Upper lobe of left lung (tissue), 6 donors: ENCODE measurements around the gene SLC6A3. TPM values are rescaled to one million over a fixed set of nuclear protein-coding genes. Genes with fewer than 3 reads are reported as not detected.

ENCODE experiments used
- ATAC-seq, 2 donors: fragments of 200-7000 bp; cut with Tn5 transposase; one replicate each; pipeline ENCODE4 v1.9.1; 2022; ENCODE audit warnings: mild to moderate bottlenecking in 2 of 2, moderate library complexity in 2 of 2; ENCODE audit not compliant: low FRiP score in 2 of 2
- DNase-seq, 2 donors: peaks; one replicate each; pipeline ENCODE4 v3.0.0-alpha.2; 2019 to 2020
- H3K27ac ChIP-seq, 4 donors: fragments of 200-600 bp; sonication (generic); one replicate each; pipeline ENCODE4 v1.5.1; 2016 to 2019
- H3K27me3 ChIP-seq, 4 donors: fragments of 200-600 bp; sonication (generic); one replicate each; pipeline ENCODE4 v1.5.1; 2017 to 2019
- H3K36me3 ChIP-seq, 4 donors: fragments of 200-600 bp; sonication (generic); one replicate each; pipeline ENCODE4 v1.5.1; 2016 to 2019
- H3K4me1 ChIP-seq, 4 donors: fragments of 200-600 bp; sonication (generic); one replicate each; pipeline ENCODE4 v1.5.1; 2018 to 2019
- H3K4me3 ChIP-seq, 4 donors: fragments of 200-600 bp; sonication (generic); one replicate each; pipeline ENCODE4 v1.5.1; 2017 to 2019; ENCODE audit warnings: mild to moderate bottlenecking in 2 of 4, moderate library complexity in 1 of 4
- H3K9me3 ChIP-seq, 4 donors: fragments of 200-600 bp; sonication (generic); one replicate each; pipeline ENCODE4 v1.5.1; 2018 to 2019
- CTCF ChIP-seq, 6 experiments: fragments of 450-650 bp in 4 of 6; fragments of 200-600 bp in 2 of 6; sonication (generic) in 2 of 6; IDR thresholded peaks; one replicate each; pipeline ENCODE4 v1.5.1; 2016 to 2019; ENCODE audit warnings: antibody characterized with exemption in 6 of 6
- EP300 ChIP-seq, 4 donors: sonication (generic); formaldehyde crosslinking; IDR thresholded peaks; one replicate each; pipeline ENCODE4 v1.5.1; 2017; ENCODE audit warnings: antibody characterized with exemption in 4 of 4, control low read depth in 2 of 4
- POLR2A ChIP-seq, 4 donors: fragments of 450-650 bp; IDR thresholded peaks; one replicate each; pipeline ENCODE4 v1.5.1; 2016 to 2017; ENCODE audit warnings: antibody characterized with exemption in 4 of 4, mild to moderate bottlenecking in 2 of 4
- POLR2AphosphoS5 ChIP-seq, 2 donors: sonication (generic); formaldehyde crosslinking; IDR thresholded peaks; one replicate each; pipeline ENCODE4 v1.5.1; 2017; ENCODE audit warnings: antibody characterized with exemption in 2 of 2
- WGBS, 2 donors: methylation state at CpG; one replicate each; pipeline ENCODE4 v1.1.5; 2017 to 2018; 5-methylcytosine and 5-hydroxymethylcytosine counted together
- total RNA-seq, 6 donors: library from RNA; depleted of rRNA in 4 of 6; stranded (reverse); fragments of >200 nt in 4 of 6; gene quantifications; one replicate each; pipeline versions ENCODE4 v1.1.0 to v1.2.1, GENCODE V29; 2016 to 2021
- donor health status: DM: no; HTN: no; CAD: no; lungs with moderate emphysema.
- donor health status: DM: no; HTN: yes; CAD: no; lungs with severe emphysema.

Gene SLC6A3
- total RNA-seq, 6 donors from 2014 or later: 0.15 to 1.2 (median 0.36) TPM; not detected in 2

GRCh38 chr5:1404062-1404461 lies 41.2 kb downstream of the SLC6A3 start:
- 76 to 81% methylated on average over 6 to 12 of the region's 12 CpGs for WGBS, 2 donors
- no peak for DNase-seq
- Histone ChIP-seq H3K27me3 (no peaks in the 10 kb centered on the region), H3K9me3 (peaks cover 0 to 4% (median 0%) of the 10 kb centered on the region in 4 donors), H3K27ac (no peak overlapping the region), H3K4me3 (no peak overlapping the region), H3K36me3 (no peaks in the 10 kb centered on the region), H3K4me1 (no peaks in the 10 kb centered on the region)
- TF ChIP-seq EP300 (IDR thresholded peaks at IDR 0.05) (no peak), CTCF (IDR thresholded peaks at IDR 0.05) (no peak), POLR2A (IDR thresholded peaks at IDR 0.05) (no peak), POLR2AphosphoS5 (IDR thresholded peaks at IDR 0.05) (no peak)
- no peak for ATAC-seq

GRCh38 chr5:1402611-1403255 lies 42.5 kb downstream of the SLC6A3 start:
- H3K27ac ChIP-seq: no peak overlapping the region
- H3K36me3 ChIP-seq: no peaks in the 10 kb centered on the region
- ATAC-seq (no peak), DNase-seq (peak in 1 of 2 donors; percentile 68)
- WGBS, 2 donors: 89 to 91% methylated on average over 11 to 23 of the region's 24 CpGs
- TF ChIP-seq EP300 (IDR thresholded peaks at IDR 0.05) (no peak), POLR2A (IDR thresholded peaks at IDR 0.05) (no peak), CTCF (IDR thresholded peaks at IDR 0.05) (no peak), POLR2AphosphoS5 (IDR thresholded peaks at IDR 0.05) (no peak)
- H3K9me3 ChIP-seq: peaks cover 0 to 4% (median 0%) of the 10 kb centered on the region in 4 donors
- H3K4me1 ChIP-seq: no peaks in the 10 kb centered on the region
- no peaks in the 10 kb centered on the region for H3K27me3 ChIP-seq
- H3K4me3 ChIP-seq: no peak overlapping the region

GRCh38 chr5:1401536-1402138 lies 43.6 kb downstream of the SLC6A3 start:
- Histone ChIP-seq H3K9me3 (peaks cover 0 to 4% (median 0%) of the 10 kb centered on the region in 4 donors), H3K27ac (no peak overlapping the region), H3K4me1 (no peaks in the 10 kb centered on the region), H3K36me3 (no peaks in the 10 kb centered on the region), H3K27me3 (no peaks in the 10 kb centered on the region), H3K4me3 (no peak overlapping the region)
- ATAC-seq (peak in 1 of 2 donors; percentile 14), DNase-seq (no peak)
- WGBS, 2 donors: 52 to 70% methylated on average over 11 to 13 of the region's 14 CpGs
- TF ChIP-seq POLR2AphosphoS5 (IDR thresholded peaks at IDR 0.05) (no peak), EP300 (IDR thresholded peaks at IDR 0.05) (no peak), POLR2A (IDR thresholded peaks at IDR 0.05) (no peak), CTCF (IDR thresholded peaks at IDR 0.05) (no peak)

GRCh38 chr5:1400936-1401335 lies 44.3 kb downstream of the SLC6A3 start:
- Histone ChIP-seq H3K4me1 (no peaks in the 10 kb centered on the region), H3K27me3 (no peaks in the 10 kb centered on the region), H3K36me3 (no peaks in the 10 kb centered on the region), H3K9me3 (peaks cover 0 to 4% (median 0%) of the 10 kb centered on the region in 4 donors), H3K4me3 (no peak overlapping the region), H3K27ac (no peak overlapping the region)
- WGBS, 2 donors: 84 to 85% methylated on average over 6 to 12 of the region's 12 CpGs
- TF ChIP-seq CTCF (IDR thresholded peaks at IDR 0.05) (no peak), POLR2AphosphoS5 (IDR thresholded peaks at IDR 0.05) (no peak), EP300 (IDR thresholded peaks at IDR 0.05) (no peak), POLR2A (IDR thresholded peaks at IDR 0.05) (no peak)
- ATAC-seq: no peak
- no peak for DNase-seq
